ENCODE results near the gene PBX4. TPM values are rescaled to one million over a fixed set of nuclear protein-coding genes. Genes with fewer than 3 reads are reported as not detected.
"Not testable (repeated sequence)": the region's sequence is repeated elsewhere in the genome, so short reads cannot be mapped to it uniquely, and the experiment has no call there.

PBX4 gene
- total RNA-seq, result 10 to 100 TPM; 13.6 to 14.9 TPM

DNA sequence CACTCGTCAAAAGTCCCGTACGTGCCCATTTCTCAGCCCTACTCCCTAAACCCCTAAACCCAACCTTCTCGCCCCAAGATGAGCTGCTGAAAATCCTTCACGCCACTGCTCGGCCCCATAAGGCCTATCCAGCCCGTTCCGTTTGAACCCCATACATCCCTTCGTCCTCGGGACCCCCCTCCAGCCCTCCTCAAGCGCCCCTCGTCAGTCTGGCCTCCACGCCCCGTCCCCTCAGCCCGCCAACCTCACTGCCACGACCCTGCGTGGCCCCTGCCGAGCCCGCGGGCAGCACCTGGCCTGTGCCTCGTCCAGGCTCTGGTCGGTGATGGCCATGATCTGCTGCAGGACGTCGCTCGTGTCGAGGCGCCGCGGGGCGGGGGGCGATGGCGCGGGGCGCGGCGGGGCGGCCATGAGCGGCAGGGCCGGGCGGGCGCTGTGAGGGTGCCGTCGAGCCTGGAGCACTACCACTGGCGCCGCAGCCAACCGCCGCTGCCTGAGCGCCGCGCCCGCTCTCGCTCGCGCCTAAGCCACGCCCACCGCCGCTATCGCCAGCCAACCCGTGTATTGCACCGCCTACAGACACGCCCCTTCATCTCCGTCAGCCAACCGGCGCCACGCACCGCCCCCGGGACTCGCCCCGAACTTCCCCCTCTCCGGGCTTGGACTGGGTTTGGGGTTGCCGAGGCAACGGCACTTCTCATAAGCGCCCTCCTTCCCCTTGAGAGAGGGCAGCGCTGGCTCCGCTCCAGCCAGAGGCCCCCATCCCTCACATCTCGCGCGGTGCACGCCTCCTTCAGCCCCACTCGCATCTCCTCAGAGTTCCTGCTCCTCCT is at the start of gene PBX4:
TSS of gene PBX4 (minus strand) at position 469 of the 833 bp plus-strand sequence. CDS start at position 411, 58 bp downstream.
- ChIA-PET CTCF (no interaction called here), POLR2A (interaction anchor here (1.0 to 1.3 kb wide), 2 partner anchors 10 to 19 kb away, joined by 3 to 4 read pairs; partner anchors contain the start of gene LPAR2)

DNA sequence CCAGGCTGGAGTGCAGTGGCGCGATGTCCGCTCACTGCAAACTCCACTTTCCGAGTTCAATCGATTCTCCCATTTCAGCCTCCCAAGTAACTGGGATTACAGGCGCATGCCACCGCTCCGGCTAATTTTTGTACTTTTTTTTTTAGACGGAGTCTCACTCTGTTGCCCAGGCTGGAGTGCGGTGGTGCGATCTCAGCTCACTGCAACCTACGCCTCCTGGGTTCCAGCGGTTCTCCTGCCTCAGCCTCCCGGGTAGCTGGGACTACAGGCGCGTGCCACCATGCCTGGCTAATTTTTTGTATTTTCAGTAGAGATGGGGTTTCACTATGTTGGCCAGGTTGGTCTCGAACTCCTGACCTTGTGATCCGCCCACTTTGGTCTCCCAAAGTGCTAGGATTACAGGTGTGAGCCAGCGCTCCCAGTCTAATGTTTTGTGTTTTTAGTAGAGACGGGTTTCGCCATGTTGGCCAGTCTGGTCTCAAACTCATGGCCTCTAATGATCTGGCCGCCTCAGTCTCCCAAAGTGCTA is 47.0 kb upstream of the PBX4 start:
- CTCF ChIA-PET, result interaction anchor here (0.7 to 1.0 kb wide), 3 partner anchors 63 to 211 kb away, joined by 3 to 4 read pairs (median 4); no protein-coding TSS in a partner anchor
- POLR2A ChIA-PET, result not testable (repeated sequence)

DNA sequence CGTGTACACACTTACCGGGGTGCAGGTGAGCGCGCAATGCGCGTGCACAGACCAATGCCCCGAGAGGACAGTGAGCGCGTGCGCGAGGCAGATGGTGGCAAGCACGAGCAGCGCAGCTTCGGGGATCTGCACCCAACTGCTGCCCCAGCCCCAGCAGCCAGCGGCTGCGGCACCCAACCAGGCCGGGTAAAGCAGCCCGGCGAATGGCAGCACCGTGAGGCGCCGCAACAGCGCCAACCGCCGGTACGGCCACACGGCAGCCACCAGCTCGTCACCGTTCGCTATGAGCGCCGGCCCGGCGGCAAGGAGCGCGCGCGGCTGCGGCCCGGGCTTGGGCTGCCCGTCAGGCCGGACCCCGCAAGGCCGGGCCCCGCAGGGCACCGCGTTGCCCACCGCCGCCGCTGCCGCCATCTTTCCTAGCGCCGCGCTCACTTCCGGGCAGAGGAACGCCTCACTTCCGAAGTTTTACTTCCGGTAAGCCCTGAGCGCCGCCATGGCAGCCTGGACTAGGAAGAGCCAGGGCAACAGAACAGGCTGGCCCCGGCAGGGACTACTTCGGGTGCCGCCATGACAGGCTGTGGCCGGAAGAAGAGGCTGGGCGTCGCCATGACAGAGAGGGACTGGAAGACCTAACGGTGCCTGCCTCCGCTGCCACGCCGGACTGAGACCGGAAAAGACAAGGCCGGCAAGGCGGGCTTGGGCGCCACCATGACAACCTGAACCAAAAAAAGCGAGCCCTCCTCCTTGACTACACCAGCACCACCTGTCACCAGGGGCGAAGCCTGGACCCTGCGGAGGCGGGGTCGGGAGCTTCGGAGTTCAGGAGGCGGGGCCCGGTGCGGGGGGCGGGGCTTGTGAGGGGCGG is 45.0 kb upstream of the PBX4 start, which contains the start of gene ATP13A1:
TSS of gene ATP13A1 (minus strand) at position 421 of the 865 bp plus-strand sequence. CDS start at position 411, 10 bp downstream.
- ChIA-PET CTCF (interaction anchor here (0.6 to 3.4 kb wide), 5 partner anchors 13 to 117 kb away, joined by 3 to 17 read pairs (median 5); partner anchors contain the start of gene GMIP), POLR2A (interaction anchor here (0.6 to 1.7 kb wide), 7 partner anchors 9 to 237 kb away, joined by 3 to 16 read pairs (median 5); partner anchors contain the start of genes ZNF506 and ZNF93)

GRCh38 chr19:19662871-19663255 is 44.4 kb upstream of the PBX4 start:
- POLR2A ChIA-PET, result interaction anchor here (0.6 to 1.9 kb wide), 5 partner anchors 17 to 211 kb away, joined by 3 to 6 read pairs (median 3); no protein-coding TSS in a partner anchor

DNA sequence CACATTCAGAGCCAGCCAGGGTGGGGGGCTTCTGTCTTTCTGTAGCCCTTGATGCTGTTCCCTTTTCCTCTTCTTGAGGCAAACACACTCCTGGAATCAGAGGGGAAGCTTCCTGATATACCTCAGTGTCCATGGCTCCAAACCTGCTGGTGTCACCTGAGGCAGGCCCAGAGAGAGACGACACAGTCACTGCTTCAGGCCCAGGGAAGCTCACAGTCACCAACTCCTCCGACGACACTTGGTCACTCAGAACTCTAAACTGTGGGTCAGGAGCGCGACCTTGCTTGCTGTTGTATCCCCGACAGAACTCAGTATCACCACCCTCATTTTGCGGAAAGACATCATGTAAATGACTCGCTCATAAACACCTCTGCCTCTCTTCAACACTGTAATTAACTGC is 43.9 kb upstream of the PBX4 start:
- CTCF ChIA-PET, result interaction anchor here (1.0 to 3.4 kb wide), 7 partner anchors 9 to 130 kb away, joined by 3 to 17 read pairs (median 5); partner anchors contain the start of gene GMIP

More at GRCh38 chr19:19662871-19663255, 44.4 kb upstream of the PBX4 start:
- CTCF ChIA-PET, result interaction anchor here (2.3 to 3.4 kb wide), 3 partner anchors 12 to 21 kb away, joined by 5 to 17 read pairs (median 12); partner anchors contain the start of gene GMIP

DNA sequence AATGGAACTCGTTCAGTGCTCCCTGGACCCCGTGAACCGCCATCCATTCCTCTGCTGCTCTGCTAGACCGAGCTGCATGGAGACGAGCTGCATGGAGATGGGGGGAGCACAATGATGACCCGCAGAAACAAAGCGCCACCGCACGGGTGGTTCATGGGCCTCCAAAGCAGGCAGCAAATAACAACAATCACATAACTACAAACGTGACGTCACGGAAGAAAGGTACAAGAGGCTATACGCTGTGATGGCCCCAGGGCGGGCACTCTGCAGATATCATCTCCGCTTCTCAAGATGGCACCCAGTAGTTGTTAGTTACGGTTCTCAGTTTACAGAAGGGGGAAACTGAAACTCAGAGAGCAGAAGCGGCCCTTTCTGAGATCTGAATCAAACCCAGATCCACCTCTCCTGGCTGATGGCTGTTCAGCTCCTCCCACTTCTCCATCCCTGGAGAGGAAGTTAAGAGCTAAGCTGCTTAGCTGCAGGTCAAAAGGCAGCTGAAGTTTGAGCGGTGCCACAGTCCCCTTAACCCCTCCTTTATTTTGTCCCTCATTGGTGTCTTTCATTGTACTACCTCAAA is 43.3 kb upstream of the PBX4 start:
- POLR2A ChIA-PET, result interaction anchor here (0.5 to 1.9 kb wide), 9 partner anchors 16 to 212 kb away, joined by 3 to 6 read pairs (median 3); partner anchors contain the start of genes NDUFA13, TSSK6, ZNF14 and ZNF506
- CTCF ChIA-PET, result interaction anchor here (1.0 to 3.4 kb wide), 7 partner anchors 8 to 129 kb away, joined by 3 to 17 read pairs (median 5); partner anchors contain the start of gene GMIP

More for the DNA sequence above, 43.9 kb upstream of the PBX4 start:
- POLR2A ChIA-PET, result interaction anchor here (0.6 to 1.9 kb wide), 7 partner anchors 16 to 212 kb away, joined by 3 to 6 read pairs (median 3); partner anchors contain the start of genes NDUFA13, TSSK6 and ZNF506

DNA sequence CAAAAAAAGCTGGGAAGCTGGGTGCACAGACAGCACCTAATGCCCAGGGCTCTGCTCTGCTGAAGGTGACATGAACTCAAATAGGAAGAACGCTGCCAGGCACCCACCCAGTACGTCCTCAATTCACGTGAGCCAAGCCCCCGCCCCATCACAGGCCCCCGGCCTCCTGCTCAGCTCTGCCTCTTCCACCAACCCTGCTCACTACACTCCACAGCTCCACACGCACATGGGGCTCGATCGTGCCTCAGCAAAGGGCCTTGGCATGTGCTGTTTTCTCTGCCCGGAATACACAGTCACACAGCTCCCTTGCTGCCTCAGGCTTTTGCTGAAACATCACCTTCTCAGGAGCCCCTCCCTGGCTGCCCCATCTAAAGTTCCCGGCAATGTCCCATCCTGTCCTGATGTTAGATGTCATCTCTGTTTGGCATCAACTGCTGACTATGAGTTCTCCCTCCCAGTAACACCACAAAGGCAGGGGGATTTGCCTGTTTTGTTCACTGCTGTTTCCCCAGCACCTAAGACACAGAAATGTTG is 42.7 kb upstream of the PBX4 start:
- CTCF ChIA-PET, result interaction anchor here (1.0 to 3.4 kb wide), 7 partner anchors 8 to 129 kb away, joined by 3 to 17 read pairs (median 5); partner anchors contain the start of gene GMIP
- POLR2A ChIA-PET, result interaction anchor here (0.5 to 1.9 kb wide), 5 partner anchors 15 to 160 kb away, joined by 3 to 6 read pairs (median 5); partner anchors contain the start of genes NDUFA13, TSSK6, ZNF14 and ZNF506

DNA sequence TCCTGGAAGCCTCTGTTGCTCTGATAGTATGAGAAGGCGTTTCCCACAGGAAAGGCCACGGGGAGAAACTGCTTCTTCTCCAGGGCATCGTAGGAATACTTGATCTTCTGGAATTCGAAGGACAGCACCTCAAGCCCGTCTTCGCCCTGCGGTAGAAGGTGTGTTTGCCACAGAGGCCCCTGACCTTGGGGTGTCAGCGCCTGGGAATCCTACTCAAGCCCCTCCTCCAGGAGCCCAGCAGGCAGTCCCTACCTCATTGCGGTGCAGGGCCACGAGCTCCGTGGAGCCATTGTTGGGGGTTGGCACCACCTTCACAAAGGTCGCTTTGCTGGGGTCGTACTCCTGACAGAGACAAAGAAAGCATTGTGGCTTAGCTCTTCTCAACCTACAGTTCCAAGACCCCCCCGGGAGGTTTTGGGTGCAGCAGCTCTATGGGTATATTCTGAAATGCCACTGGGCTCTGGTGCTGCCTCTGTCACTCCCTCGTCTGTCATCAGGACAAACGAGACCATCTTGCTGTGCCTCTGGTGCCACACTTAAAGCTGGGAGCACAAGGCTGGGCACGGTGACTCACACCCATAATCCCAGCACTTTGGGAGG is 41.3 kb upstream of the PBX4 start:
- ChIA-PET POLR2A (no interaction called here), CTCF (interaction anchor here (3.4 kb wide), 1 partner anchor 16 kb away, joined by 17 read pairs; the partner anchor contains the start of gene GMIP)

GRCh38 chr19:19657397-19657783 is 38.9 kb upstream of the PBX4 start:
- ChIA-PET POLR2A (no interaction called here), CTCF (interaction anchor here (0.6 to 2.2 kb wide), 3 partner anchors 13 to 125 kb away, joined by 3 to 10 read pairs (median 5); no protein-coding TSS in a partner anchor)

DNA sequence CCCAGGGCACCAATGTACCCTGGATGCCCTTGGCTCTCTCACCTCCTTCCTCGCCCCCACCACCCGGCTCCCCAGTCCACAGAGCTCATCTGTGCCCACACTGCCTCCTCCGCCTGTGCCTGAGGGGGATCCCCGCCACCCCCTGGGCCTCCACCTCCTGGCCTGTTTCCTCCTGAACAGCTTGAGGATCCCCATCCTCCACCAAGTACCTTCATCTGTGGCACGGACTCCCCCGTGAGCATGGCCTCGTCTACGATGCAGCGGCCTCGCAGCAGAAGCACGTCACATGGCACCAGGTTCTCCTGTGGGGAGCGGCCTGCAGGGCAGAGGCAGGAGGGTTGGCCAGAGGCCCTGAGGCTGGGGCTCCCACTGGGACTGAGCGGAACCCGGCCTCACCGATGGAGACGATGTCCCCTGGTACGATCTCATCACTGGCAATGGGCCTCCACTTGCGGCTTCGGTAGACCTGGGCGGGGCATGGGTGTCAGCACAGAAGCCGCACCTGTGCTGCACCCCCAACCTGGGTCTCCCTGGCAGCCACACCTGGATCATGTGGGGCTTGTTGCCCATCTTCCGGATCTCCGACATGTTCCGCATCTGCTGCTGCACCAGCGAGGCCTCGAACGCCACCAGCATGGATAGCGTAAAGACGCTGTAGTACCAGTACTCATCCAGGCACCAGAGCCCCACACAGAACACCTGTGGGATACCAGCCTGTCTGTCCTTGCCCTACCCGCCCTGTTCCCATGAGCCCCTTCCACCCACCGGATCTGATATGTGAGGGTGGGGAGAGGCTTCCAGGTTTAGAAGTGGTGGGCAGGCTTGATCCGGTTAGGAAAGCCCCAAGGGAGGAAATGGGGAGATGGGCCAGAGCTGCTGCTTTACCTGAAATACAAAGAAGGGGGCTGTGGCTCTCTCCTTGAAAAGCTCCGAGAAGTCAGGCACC is 38.2 kb upstream of the PBX4 start:
- CTCF ChIA-PET, result interaction anchor here (0.6 to 2.2 kb wide), 3 partner anchors 13 to 125 kb away, joined by 3 to 10 read pairs (median 5); no protein-coding TSS in a partner anchor
- POLR2A ChIA-PET, result no interaction called here

DNA sequence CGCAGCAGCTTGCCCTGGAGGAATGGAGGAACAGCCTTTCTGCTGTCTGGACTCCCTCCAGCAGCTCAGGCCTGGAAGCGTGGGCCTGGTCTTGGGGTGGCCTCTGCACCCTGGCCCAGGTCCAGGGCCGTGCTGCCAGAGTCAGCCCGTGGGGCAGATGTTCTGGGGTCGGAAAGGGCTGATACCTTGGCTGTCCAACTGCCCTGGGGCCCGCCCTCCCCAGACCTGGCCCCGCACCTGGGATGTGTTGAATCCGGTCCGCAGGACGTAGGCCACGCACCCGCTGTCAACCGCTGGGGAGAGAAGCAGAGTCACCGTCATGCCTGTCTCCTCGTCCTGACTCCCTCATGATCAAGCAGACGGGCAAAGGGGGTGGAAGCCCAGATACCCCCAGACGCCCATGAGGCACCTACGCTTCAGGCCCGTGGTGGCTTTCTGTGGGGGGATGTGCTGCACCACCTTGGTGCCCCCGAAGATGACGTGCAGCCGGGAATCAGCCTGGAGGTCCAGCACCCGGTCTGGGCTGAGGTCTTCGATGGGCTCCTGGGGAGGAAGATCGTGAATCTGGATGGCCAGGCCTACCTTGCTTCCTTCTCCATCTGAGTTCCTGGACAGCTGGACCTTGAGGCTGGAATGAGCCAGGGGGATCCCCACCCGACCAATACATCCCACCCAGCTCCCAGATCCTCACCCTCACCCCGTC is 37.3 kb upstream of the PBX4 start:
- POLR2A ChIA-PET, result no interaction called here

DNA sequence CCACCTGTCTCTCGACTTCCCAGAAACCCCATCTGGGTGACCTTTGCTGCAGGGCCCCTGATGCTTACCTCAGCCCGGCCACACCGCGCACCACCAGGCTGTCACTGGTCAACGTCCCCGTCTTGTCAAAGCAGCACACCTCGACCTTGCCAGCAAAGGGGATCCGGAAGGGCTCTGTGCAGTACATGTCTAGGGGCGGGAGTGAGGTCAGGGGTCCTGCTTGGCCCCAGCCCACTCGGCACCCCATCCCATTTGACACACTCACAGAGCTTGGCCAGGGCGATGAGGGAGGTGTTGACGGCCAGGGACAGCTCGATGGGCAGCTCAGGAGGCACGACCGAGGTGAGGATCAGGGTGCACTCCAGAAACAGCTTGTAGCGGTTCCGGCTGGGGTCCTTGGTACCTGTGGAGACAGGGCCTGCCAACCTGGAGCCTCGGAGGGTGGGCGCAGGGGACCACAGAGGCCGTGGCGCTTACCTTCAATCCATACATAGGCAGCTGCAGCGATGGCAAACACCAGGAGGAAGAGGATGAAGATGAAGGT is 36.6 kb upstream of the PBX4 start:
- ChIA-PET CTCF (interaction anchor here (1.4 kb wide), 1 partner anchor 11 kb away, joined by 6 read pairs; no protein-coding TSS in a partner anchor), POLR2A (no interaction called here)

More for the DNA sequence above, 37.3 kb upstream of the PBX4 start:
- CTCF ChIA-PET, result interaction anchor here (1.4 kb wide), 1 partner anchor 12 kb away, joined by 6 read pairs; no protein-coding TSS in a partner anchor

DNA sequence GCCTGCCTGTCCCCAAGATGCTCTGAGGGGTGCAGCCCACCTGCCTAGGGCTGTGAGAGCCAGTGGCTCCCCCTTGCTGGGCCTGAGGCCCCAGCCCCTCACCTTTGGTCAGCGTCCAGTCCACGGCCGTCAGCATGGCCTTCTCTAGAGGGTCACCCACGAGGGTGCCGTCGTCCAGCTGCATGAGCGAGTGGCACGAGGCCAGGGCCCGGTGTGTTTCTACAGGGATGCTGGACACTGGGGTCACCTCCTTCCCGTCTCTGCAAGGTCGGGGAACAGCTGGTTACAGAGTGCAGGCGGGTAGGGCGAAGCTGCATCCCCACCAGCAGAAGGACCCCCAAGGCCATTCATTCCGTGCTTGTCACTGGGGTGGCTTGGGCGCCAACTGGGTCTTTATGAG is 36.0 kb upstream of the PBX4 start:
- ChIA-PET POLR2A (no interaction called here), CTCF (interaction anchor here (1.4 kb wide), 1 partner anchor 10 kb away, joined by 6 read pairs; no protein-coding TSS in a partner anchor)

GRCh38 chr19:19653597-19654147 is 35.2 kb upstream of the PBX4 start:
- CTCF ChIA-PET, result interaction anchor here (1.0 to 2.4 kb wide), 2 partner anchors 8 to 10 kb away, joined by 4 to 17 read pairs; partner anchors contain the start of gene GMIP
- POLR2A ChIA-PET, result interaction anchor here (0.7 kb wide), 1 partner anchor 56 kb away, joined by 5 read pairs; no protein-coding TSS in a partner anchor
